Ishikawa (cell line): Measurements from ENCODE around the gene CAPZA1.

Source experiments
- CEBPB ChIP-seq: IDR thresholded peaks from 2 replicates; pipeline ENCODE4 v1.6.1; 2012
- CREB1 ChIP-seq: IDR thresholded peaks from 2 replicates; pipeline ENCODE4 v1.6.1; 2012; ENCODE audit warnings: low read depth
- EGR1 ChIP-seq: IDR thresholded peaks from 2 replicates; pipeline ENCODE4 v1.6.1; 2012
- EP300 ChIP-seq: IDR thresholded peaks from 2 replicates; pipeline ENCODE4 v1.6.1; 2012; ENCODE audit warnings: borderline replicate concordance
- FOXM1 ChIP-seq: IDR thresholded peaks from 2 replicates; pipeline ENCODE4 v1.6.1; 2012; ENCODE audit warnings: low read depth, borderline replicate concordance
- MAX ChIP-seq: IDR thresholded peaks from 2 replicates; pipeline ENCODE4 v1.6.1; 2012
- NFIC ChIP-seq: IDR thresholded peaks from 2 replicates; pipeline ENCODE4 v1.6.1; 2012
- RAD21 ChIP-seq: IDR thresholded peaks from 2 replicates; pipeline ENCODE4 v1.6.1; 2012; ENCODE audit warnings: low read depth
- REST ChIP-seq: IDR thresholded peaks from 2 replicates; pipeline ENCODE4 v1.6.1; 2012; ENCODE audit warnings: low read depth, mild to moderate bottlenecking
- TAF1 ChIP-seq: IDR thresholded peaks from 2 replicates; pipeline ENCODE4 v1.6.1; 2012; ENCODE audit warnings: low read depth, mild to moderate bottlenecking
- TCF12 ChIP-seq: IDR thresholded peaks from 2 replicates; pipeline ENCODE4 v1.6.1; 2012; ENCODE audit warnings: low read depth
- TEAD4 ChIP-seq: IDR thresholded peaks from 2 replicates; pipeline ENCODE4 v1.6.1; 2012
- USF1 ChIP-seq: IDR thresholded peaks from 2 replicates; pipeline ENCODE4 v1.6.1; 2012
- YY1 ChIP-seq: IDR thresholded peaks from 2 replicates; pipeline ENCODE4 v1.6.1; 2012; ENCODE audit warnings: low read depth
- ZBTB7A ChIP-seq: IDR thresholded peaks from 2 replicates; pipeline ENCODE4 v1.6.1; 2012; ENCODE audit warnings: low read depth

CAPZA1 gene

GRCh38 chr1:112637254-112638109 is 17.9 kb downstream of the CAPZA1 start:
- no peak for TF ChIP-seq MAX
- TF ChIP-seq REST = no peak
- no peak for TF ChIP-seq CREB1
- TF ChIP-seq EGR1 = no peak
- no peak for TF ChIP-seq TAF1

- no peak for TF ChIP-seq ZBTB7A
- no peak for TF ChIP-seq MAX
- no peak for TF ChIP-seq CEBPB
- no peak for TF ChIP-seq RAD21
- TF ChIP-seq EGR1 = no peak
- no peak for TF ChIP-seq TAF1
- no peak for TF ChIP-seq TCF12
- no peak for TF ChIP-seq NFIC
Measured at GRCh38 chr1:112638110-112638428, 18.4 kb downstream of the CAPZA1 start.

GRCh38 chr1:112643080-112643479 is 23.4 kb downstream of the CAPZA1 start:
- TF ChIP-seq EGR1 (no peak), REST (no peak), YY1 (no peak), TEAD4 (no peak), TAF1 (no peak), EP300 (no peak), CREB1 (no peak), USF1 (no peak), ZBTB7A (no peak), RAD21 (no peak), NFIC (no peak), TCF12 (no peak), FOXM1 (no peak), MAX (no peak), CEBPB (no peak)

GRCh38 chr1:112646225-112646624 is 26.6 kb downstream of the CAPZA1 start:
- no peak for TF ChIP-seq TAF1
- TF ChIP-seq MAX = no peak
- TF ChIP-seq TCF12 = no peak
- TF ChIP-seq CEBPB = no peak
- no peak for TF ChIP-seq TEAD4
- TF ChIP-seq YY1 = no peak
- TF ChIP-seq FOXM1 = no peak
- no peak for TF ChIP-seq REST
- TF ChIP-seq ZBTB7A = no peak
- TF ChIP-seq USF1 = no peak
- no peak for TF ChIP-seq NFIC
- TF ChIP-seq EP300 = no peak
- no peak for TF ChIP-seq RAD21
- no peak for TF ChIP-seq CREB1
- TF ChIP-seq EGR1 = no peak
